H54 (cell line): Measurements from ENCODE around the gene MAGI2.
"Not testable (repeated sequence)": the region's sequence is repeated elsewhere in the genome, so short reads cannot be mapped to it uniquely, and the experiment has no call there.

ENCODE experiments used
- DNase-seq: peaks from one replicate; pipeline ENCODE4 v3.0.0; 2011; ENCODE audit warnings: low spot score, mixed read lengths; ENCODE audit not compliant: insufficient read length
- FAIRE-seq: peaks from 3 replicates; lab custom pipeline; 2011; peaks lifted over from hg19 to GRCh38; lab: Jason Lieb, UNC
- POLR2A ChIP-seq: IDR thresholded peaks from 2 replicates; pipeline ENCODE4 v1.6.1; 2011; ENCODE audit warnings: low read depth, mild to moderate bottlenecking, low read length

The MAGI2 gene

DNA sequence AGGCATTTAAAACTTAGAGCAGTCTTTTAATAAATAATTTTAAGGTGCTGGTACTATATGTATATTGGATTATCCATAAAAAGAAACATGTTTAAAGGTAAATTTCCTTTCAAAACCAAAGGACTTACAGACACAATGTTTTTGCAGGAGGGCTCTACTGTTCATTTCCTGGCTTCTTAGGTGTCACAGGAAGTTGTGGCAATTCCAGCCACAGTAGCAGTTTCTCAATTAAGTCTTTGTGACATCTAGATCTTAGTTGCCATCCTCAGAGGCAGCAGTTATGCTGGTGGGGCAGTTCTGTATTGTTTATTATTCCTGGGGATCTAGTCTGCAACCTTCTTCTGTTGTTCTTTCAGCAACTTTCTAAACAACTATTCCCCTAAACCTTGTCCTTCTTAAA, 460.1 kb downstream of the MAGI2 start:
- TF ChIP-seq POLR2A = no peak
- FAIRE-seq (no peak), DNase-seq (no peak)

DNA sequence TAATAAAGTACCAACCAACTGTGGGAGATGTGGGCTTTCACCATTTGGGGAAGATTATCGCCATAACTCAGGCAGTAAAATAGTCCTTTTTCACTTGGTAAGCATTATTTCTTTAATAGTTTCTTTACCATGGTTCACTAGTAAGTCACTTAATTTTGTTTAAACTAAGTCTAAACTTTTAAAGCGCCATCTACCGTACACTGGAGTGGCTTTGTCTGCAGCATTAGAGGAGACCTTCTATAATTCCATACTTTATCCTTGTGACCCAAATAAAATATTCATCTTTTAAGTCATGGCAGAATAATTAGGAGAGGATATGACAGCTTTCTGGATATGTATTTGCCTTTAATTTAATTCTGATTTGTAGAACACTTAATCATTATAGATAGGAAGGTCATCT, 468.0 kb downstream of the MAGI2 start:
- no peak for TF ChIP-seq POLR2A
- DNase-seq = no peak

DNA sequence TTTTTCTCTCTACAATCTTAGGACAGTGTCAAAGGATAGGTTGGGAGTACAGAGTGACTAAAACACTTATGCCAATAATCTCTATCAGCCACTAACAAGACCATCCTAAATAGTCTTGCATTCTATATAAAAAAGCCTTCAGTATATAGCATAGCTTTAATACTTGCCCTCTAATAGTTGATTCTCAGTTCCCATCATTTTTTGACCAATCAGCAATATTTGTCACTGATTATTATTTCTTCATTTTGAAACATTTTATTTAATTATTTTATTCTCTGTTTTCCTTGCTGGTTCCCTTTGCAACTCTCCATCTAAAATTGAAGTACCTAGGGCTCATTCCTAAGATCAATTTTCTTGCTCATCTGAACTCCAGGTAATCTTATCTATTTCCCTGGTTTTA, 470.0 kb downstream of the MAGI2 start:
- DNase-seq (no peak), FAIRE-seq (no peak)
- no peak for TF ChIP-seq POLR2A

More for the DNA sequence above, 468.0 kb downstream of the MAGI2 start:
- no peak for FAIRE-seq

DNA sequence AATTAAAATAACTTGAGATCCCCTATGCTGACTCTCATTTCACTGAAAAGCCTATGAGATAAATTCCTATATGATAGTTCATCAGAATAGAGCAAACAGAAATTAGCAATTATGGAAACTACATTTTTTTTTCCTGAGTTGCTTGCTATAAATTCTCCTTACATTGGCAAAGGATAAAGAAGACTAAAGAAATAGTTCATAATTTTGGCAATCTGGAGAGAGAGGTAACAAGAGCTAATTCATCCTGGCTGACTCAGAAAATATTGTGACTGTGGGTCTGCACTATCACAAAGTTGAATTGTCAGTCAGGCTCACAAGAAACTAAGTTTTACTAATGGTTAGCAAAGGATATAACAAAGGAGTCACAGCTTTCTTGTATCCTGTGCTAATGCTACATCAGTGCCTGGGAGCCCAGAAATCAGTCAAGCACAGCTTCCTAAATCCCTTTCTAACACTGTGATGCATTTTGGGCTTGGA, 483.0 kb downstream of the MAGI2 start:
- no peak for FAIRE-seq
- no peak for DNase-seq
- no peak for TF ChIP-seq POLR2A

GRCh38 chr7:78968951-78969350, 484.5 kb downstream of the MAGI2 start:
- no peak for DNase-seq
- FAIRE-seq = no peak
- TF ChIP-seq POLR2A = no peak

- not testable (repeated sequence) for FAIRE-seq, DNase-seq
Measured at GRCh38 chr7:78967561-78967960, 485.9 kb downstream of the MAGI2 start.

GRCh38 chr7:78967046-78967445, 486.4 kb downstream of the MAGI2 start:
- DNase-seq = no peak
- FAIRE-seq = no peak
- no peak for TF ChIP-seq POLR2A

DNA sequence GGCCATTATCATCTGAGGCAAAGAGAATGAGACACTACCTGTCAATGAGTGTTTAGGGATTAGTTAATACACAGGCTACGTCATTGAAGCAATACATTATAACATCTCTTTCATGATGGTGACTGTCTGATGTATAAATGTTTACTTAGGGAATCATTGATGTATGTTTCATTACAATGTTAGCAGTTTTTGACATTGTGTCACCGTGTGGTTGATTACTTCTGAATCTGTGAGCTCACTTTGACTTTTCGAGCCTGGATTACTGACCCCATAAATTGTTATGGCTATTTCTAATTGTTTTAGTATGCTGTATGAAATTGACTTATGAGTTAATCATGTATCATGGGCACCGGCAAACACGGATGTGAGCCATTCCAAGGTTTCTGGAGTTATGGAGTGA, 494.0 kb downstream of the MAGI2 start:
- FAIRE-seq = no peak
- no peak for DNase-seq
- no peak for TF ChIP-seq POLR2A

GRCh38 chr7:78955329-78955728, 498.1 kb downstream of the MAGI2 start:
- no peak for DNase-seq
- FAIRE-seq = no peak
- TF ChIP-seq POLR2A = no peak

- TF ChIP-seq POLR2A = no peak
- peak; percentile 20 for FAIRE-seq
- DNase-seq = no peak
Measured at GRCh38 chr7:78953726-78954363, 499.6 kb downstream of the MAGI2 start.

DNA sequence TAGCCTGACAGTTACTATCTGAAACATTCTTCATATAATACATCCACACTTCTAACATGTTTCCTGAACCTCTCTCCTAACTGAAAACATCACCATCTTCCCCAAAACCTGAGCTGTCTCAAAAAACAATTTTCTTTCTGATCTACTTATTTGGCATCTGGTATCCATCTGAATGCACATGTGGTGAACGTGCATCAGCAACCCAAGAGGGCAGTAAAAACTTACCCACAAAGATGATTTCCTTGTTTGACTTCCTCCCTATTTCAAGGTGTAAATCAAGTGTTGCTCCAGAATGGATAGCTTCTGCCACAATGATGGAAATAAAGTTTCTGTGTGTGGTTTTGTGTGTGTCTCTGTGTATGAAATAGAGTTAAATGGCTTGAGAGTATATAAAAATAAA, 500.4 kb downstream of the MAGI2 start:
- no peak for TF ChIP-seq POLR2A
- FAIRE-seq = no peak
- no peak for DNase-seq

DNA sequence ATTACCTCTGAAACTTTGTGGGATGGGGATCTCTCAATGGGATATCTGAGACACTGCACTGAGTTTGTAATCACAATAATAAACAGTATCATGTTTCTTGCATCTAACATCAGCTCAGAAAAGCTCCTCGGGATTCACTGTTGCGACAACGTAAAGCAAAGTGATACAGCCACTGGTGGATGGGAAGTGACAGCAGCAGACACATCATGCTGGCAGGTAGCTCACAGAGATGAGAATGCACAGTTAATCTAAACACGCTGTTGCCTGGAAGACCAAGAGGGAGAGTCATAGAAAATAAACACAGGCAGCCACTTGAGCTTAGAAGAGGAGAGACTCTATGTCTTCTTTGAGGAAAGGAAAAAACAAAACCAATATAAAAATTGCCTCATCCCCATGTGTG, 513.8 kb downstream of the MAGI2 start:
- no peak for DNase-seq
- TF ChIP-seq POLR2A = no peak
- FAIRE-seq = no peak

DNA sequence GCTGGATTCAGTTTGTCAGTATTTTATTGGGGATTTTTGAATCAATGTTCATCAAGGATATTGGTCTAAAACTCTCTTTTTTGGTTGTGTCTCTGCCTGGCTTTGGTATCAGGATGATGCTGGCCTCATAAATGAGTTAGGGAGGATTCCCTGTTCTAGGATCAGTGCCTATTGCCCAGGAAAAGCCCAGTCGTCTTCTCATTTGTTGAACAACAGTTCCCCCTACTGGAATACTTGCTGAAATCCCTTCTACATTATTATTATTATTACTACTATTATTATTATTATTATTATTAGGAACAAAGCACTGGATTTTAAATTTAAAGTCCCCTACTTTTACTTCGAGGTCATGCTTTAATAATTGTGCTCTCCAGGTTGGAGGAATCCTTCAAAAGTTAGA, 528.9 kb downstream of the MAGI2 start:
- no peak for DNase-seq
- FAIRE-seq = no peak
- TF ChIP-seq POLR2A = no peak

DNA sequence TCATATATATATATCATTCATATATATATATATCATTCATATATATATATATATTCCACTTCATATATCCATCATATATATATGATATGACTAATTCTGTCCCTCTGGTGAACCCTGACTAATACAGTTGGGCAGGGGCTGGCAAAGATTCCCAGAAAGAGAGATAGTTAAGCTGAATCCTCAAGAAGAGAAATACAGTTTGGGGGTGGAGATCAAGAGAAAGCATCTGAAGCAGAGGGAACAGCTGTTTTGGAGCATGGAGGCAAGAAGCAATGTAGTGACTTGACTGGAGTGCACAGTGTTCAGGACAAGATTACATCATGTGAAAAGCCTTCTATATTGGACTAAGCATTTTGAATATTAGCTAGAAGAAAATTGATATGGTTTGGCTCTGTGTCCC, 540.7 kb downstream of the MAGI2 start:
- no peak for TF ChIP-seq POLR2A
- no peak for DNase-seq
- no peak for FAIRE-seq

DNA sequence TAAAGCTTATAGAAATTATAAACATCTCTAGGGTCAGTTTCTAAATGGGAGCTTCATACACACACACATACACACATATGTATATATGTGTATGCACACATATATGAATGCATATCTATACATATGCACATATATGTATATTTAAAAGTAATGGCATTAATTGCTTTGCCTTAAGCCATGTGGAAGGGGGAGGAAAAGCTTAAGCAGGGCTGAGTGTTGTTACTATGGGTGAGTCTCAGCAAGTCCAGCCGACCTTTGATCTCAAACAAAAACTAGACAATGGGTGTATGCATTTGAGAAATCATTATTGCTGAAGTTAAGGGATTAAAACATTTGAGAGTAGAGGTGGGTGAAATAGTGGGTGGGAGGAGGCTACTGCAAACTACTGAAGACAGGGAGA, 546.7 kb downstream of the MAGI2 start:
- FAIRE-seq (no peak), DNase-seq (no peak)
- no peak for TF ChIP-seq POLR2A
